Osteoblast (primary cell): ENCODE data around the gene BCAP31. TPM values are rescaled to one million over a fixed set of nuclear protein-coding genes. Genes with fewer than 3 reads are reported as not detected.

ENCODE experiments used
- DNase-seq: peaks from one replicate; pipeline ENCODE4 v3.0.0; 2011; ENCODE audit warnings: low spot score, mixed read lengths; ENCODE audit not compliant: insufficient read length; ENCODE audit errors: missing footprints
- H2AFZ ChIP-seq: 2 replicates; pipeline ENCODE4 v1.6.0; 2011; ENCODE audit warnings: mild to moderate bottlenecking, low read length
- H3K27ac ChIP-seq: 2 replicates; pipeline ENCODE4 v1.5.1; 2011; ENCODE audit warnings: mild to moderate bottlenecking, low read depth, low read length, moderate library complexity
- H3K27me3 ChIP-seq: 2 replicates; pipeline ENCODE4 v1.6.0; 2012; ENCODE audit warnings: mild to moderate bottlenecking, control low read depth, inconsistent platforms, low read length, moderate library complexity; ENCODE audit not compliant: insufficient read depth
- H3K36me3 ChIP-seq: 2 replicates; pipeline ENCODE4 v1.5.1; 2011; ENCODE audit warnings: mild to moderate bottlenecking, low read length, control low read depth, moderate library complexity; ENCODE audit not compliant: insufficient read depth
- H3K4me1 ChIP-seq: 2 replicates; pipeline ENCODE4 v1.5.1; 2011; ENCODE audit warnings: mild to moderate bottlenecking, low read length, control low read depth, moderate library complexity; ENCODE audit not compliant: insufficient read depth
- H3K4me2 ChIP-seq: 2 replicates; pipeline ENCODE4 v1.6.0; 2011; ENCODE audit warnings: mild to moderate bottlenecking, low read length; ENCODE audit not compliant: insufficient read depth
- H3K4me3 ChIP-seq: fragments of 200-600 bp; sonication (generic); 3 replicates; pipeline ENCODE4 v1.5.1; 2012; ENCODE audit warnings: mild to moderate bottlenecking, low read length, inconsistent platforms; ENCODE audit not compliant: insufficient read depth
- H3K79me2 ChIP-seq: 2 replicates; pipeline ENCODE4 v1.6.0; 2012; ENCODE audit warnings: mild to moderate bottlenecking, low read length, control low read depth, inconsistent platforms; ENCODE audit not compliant: insufficient read depth
- H3K9me3 ChIP-seq: 2 replicates; pipeline ENCODE4 v1.5.1; 2011; ENCODE audit warnings: low read depth, low read length, control low read depth
- H4K20me1 ChIP-seq: 2 replicates; pipeline ENCODE4 v1.6.0; 2012; ENCODE audit warnings: mild to moderate bottlenecking, low read length, control low read depth; ENCODE audit not compliant: insufficient read depth
- CTCF ChIP-seq: IDR thresholded peaks from 2 replicates; pipeline ENCODE4 v1.5.1; 2011; ENCODE audit warnings: mild to moderate bottlenecking, low read depth, low read length, moderate library complexity; ENCODE audit errors: extremely low read depth
- total RNA-seq: library from RNA; depleted of rRNA; stranded (reverse); fragments of >200 nt; gene quantifications from 2 replicates; pipeline ENCODE4 v1.2.3, GENCODE V29; 2012

Gene BCAP31
- total RNA-seq, 1 donor, result 118 TPM

- Histone ChIP-seq H3K36me3 (no peaks in the 10 kb centered on the region), H3K27me3 (no peaks in the 10 kb centered on the region), H3K79me2 (peaks cover 6% of the 10 kb centered on the region), H3K9me3 (no peaks in the 10 kb centered on the region), H3K4me1 (peaks cover 5% of the 10 kb centered on the region), H3K4me2 (peak overlapping the region; percentile 74), H4K20me1 (peaks cover 9% of the 10 kb centered on the region), H3K27ac (no peak overlapping the region), H3K4me3 (peak overlapping the region; percentile 70), H2AFZ (no peak overlapping the region)
- TF ChIP-seq CTCF, result no peak
- DNase-seq, result peak; percentile 77
Measured at GRCh38 chrX:153764786-153765137, 40.6 kb upstream of the BCAP31 start.

- DNase-seq, result peak; percentile 98
- peaks cover 5% of the 10 kb centered on the region for H3K4me1 ChIP-seq
- H3K27me3 ChIP-seq, result no peaks in the 10 kb centered on the region
- H4K20me1 ChIP-seq, result peaks cover 9% of the 10 kb centered on the region
- H3K79me2 ChIP-seq, result peaks cover 6% of the 10 kb centered on the region
- H3K4me3 ChIP-seq, result peak within 1 kb of the TSS; percentile 70
- H3K27ac ChIP-seq, result no peak within 1 kb of the TSS
- H2AFZ ChIP-seq, result peak within 1 kb of the TSS; percentile 37
- H3K9me3 ChIP-seq, result no peaks in the 10 kb centered on the region
- H3K36me3 ChIP-seq, result no peaks in the 10 kb centered on the region
- TF ChIP-seq CTCF, result peak; percentile 77
- H3K4me2 ChIP-seq, result peak within 1 kb of the TSS; percentile 74
Measured at GRCh38 chrX:153763989-153764755, 40.0 kb upstream of the BCAP31 start, which contains the start of gene PLXNB3. Gene PLXNB3 (plus strand): TSS chrX:153764249. CDS start chrX:153765536, 1,287 bp downstream.

GRCh38 chrX:153763298-153763932 lies 39.2 kb upstream of the BCAP31 start:
- Histone ChIP-seq H3K4me3 (no peak overlapping the region), H3K9me3 (no peaks in the 10 kb centered on the region), H3K79me2 (peaks cover 6% of the 10 kb centered on the region), H3K36me3 (no peaks in the 10 kb centered on the region), H2AFZ (no peak overlapping the region), H3K27ac (no peak overlapping the region), H3K27me3 (no peaks in the 10 kb centered on the region), H3K4me1 (peaks cover 5% of the 10 kb centered on the region), H3K4me2 (no peak overlapping the region), H4K20me1 (peaks cover 9% of the 10 kb centered on the region)
- no peak for TF ChIP-seq CTCF
- DNase-seq, result peak; percentile 72

GRCh38 chrX:153762626-153763173 lies 38.5 kb upstream of the BCAP31 start:
- H3K4me1 ChIP-seq, result peaks cover 5% of the 10 kb centered on the region

More at GRCh38 chrX:153762626-153763173, 38.5 kb upstream of the BCAP31 start:
- H3K27ac ChIP-seq, result no peak overlapping the region
- TF ChIP-seq CTCF, result no peak
- peaks cover 9% of the 10 kb centered on the region for H4K20me1 ChIP-seq
- H3K36me3 ChIP-seq, result no peaks in the 10 kb centered on the region
- no peaks in the 10 kb centered on the region for H3K9me3 ChIP-seq
- H3K79me2 ChIP-seq, result peaks cover 6% of the 10 kb centered on the region
- peak; percentile 77 for DNase-seq
- H3K4me3 ChIP-seq, result no peak overlapping the region
- no peak overlapping the region for H3K4me2 ChIP-seq
- no peaks in the 10 kb centered on the region for H3K27me3 ChIP-seq
- no peak overlapping the region for H2AFZ ChIP-seq
